Keratinocyte (primary cell): Measurements from ENCODE around the gene VWA7. TPM values are rescaled to one million over a fixed set of nuclear protein-coding genes. Genes with fewer than 3 reads are reported as not detected.

Source experiments
- DNase-seq: peaks from one replicate; pipeline ENCODE4 v3.0.0-alpha.2; 2011; ENCODE audit warnings: low read depth, missing footprints, low spot score
- FAIRE-seq: peaks from 2 replicates; lab custom pipeline; 2011; peaks lifted over from hg19 to GRCh38; lab: Jason Lieb, UNC
- H2AFZ ChIP-seq: 2 replicates; pipeline ENCODE4 v1.6.0; 2012; ENCODE audit warnings: low read length, control low read depth, inconsistent platforms; ENCODE audit not compliant: control insufficient read depth
- H3K27ac ChIP-seq: 2 replicates; pipeline ENCODE4 v1.5.1; 2011; ENCODE audit warnings: low read length; ENCODE audit not compliant: control insufficient read depth, insufficient read depth
- H3K27me3 ChIP-seq: 3 replicates; pipeline ENCODE4 v1.6.0; 2011; ENCODE audit warnings: low read length; ENCODE audit not compliant: control insufficient read depth, insufficient read depth; ENCODE audit errors: extremely low read depth
- H3K36me3 ChIP-seq, 2 experiments: 2 replicates in 1 of 2; 3 replicates in 1 of 2; pipeline ENCODE4 v1.5.1; 2011; ENCODE audit warnings: low read length in 2 of 2, mild to moderate bottlenecking in 1 of 2; ENCODE audit not compliant: control insufficient read depth in 2 of 2, insufficient read depth in 2 of 2; ENCODE audit errors: extremely low read depth in 1 of 2
- H3K4me1 ChIP-seq: 3 replicates; pipeline ENCODE4 v1.5.1; 2011; ENCODE audit warnings: low read length; ENCODE audit not compliant: control insufficient read depth, insufficient read depth; ENCODE audit errors: extremely low read depth
- H3K4me2 ChIP-seq: 3 replicates; pipeline ENCODE4 v1.6.0; 2011; ENCODE audit warnings: low read depth, low read length; ENCODE audit not compliant: control insufficient read depth, insufficient read depth; ENCODE audit errors: extremely low read depth
- H3K4me3 ChIP-seq, 3 experiments: fragments of 200-600 bp in 1 of 3; sonication (generic) in 1 of 3; 2 replicates in 2 of 3; 3 replicates in 1 of 3; pipeline ENCODE4 v1.5.1; 2011 to 2016; ENCODE audit warnings: low read length in 3 of 3, mild to moderate bottlenecking in 3 of 3, control low read depth in 2 of 3, inconsistent platforms in 1 of 3, low read depth in 1 of 3, mixed read lengths in 1 of 3, mixed run types in 1 of 3, moderate library complexity in 1 of 3; ENCODE audit not compliant: control insufficient read depth in 2 of 3, insufficient read depth in 2 of 3; ENCODE audit errors: extremely low read depth in 1 of 3
- H3K79me2 ChIP-seq: 2 replicates; pipeline ENCODE4 v1.6.0; 2012; ENCODE audit warnings: low read length; ENCODE audit not compliant: control insufficient read depth, insufficient read depth
- H3K9ac ChIP-seq: 3 replicates; pipeline ENCODE4 v1.6.0; 2011; ENCODE audit warnings: low read length; ENCODE audit not compliant: control insufficient read depth, insufficient read depth; ENCODE audit errors: extremely low read depth
- H3K9me1 ChIP-seq: 3 replicates; pipeline ENCODE4 v1.6.0; 2011; ENCODE audit warnings: low read length; ENCODE audit not compliant: control insufficient read depth, insufficient read depth; ENCODE audit errors: extremely low read depth
- H3K9me3 ChIP-seq: 2 replicates; pipeline ENCODE4 v1.5.1; 2012; ENCODE audit warnings: low read depth, low read length; ENCODE audit not compliant: control insufficient read depth
- H4K20me1 ChIP-seq: 3 replicates; pipeline ENCODE4 v1.6.0; 2011; ENCODE audit warnings: low read length; ENCODE audit not compliant: control insufficient read depth, insufficient read depth; ENCODE audit errors: extremely low read depth
- CTCF ChIP-seq, 3 experiments: IDR thresholded peaks in 1 of 3; conservative IDR thresholded peaks in 1 of 3; optimal IDR thresholded peaks in 1 of 3; 2 replicates in 2 of 3; 3 replicates in 1 of 3; pipeline versions ENCODE3 to v1.5.1; 2011; ENCODE audit warnings: low read length in 3 of 3, mild to moderate bottlenecking in 3 of 3, moderate library complexity in 2 of 3, control low read depth in 1 of 3, inconsistent platforms in 1 of 3; ENCODE audit not compliant: insufficient read depth in 2 of 3; ENCODE audit errors: extremely low read depth in 1 of 3
- EZH2 ChIP-seq: IDR thresholded peaks from one replicate; pipeline ENCODE4 v1.6.1; 2012; ENCODE audit warnings: inconsistent platforms, mild to moderate bottlenecking, low read length, moderate library complexity
- dilution Hi-C: fragments of 300-500 bp; cut with MboI; formaldehyde crosslinking; loops from one replicate; pipeline ENCODE4 v1.7.0; 2020; ENCODE audit warnings: low sequenced_read_pairs; ENCODE audit not compliant: extremely low pct_ligation_motif_present
- polyA plus RNA-seq, 5 experiments: library from polyadenylated mRNA; depleted of rRNA in 3 of 5; stranded (reverse) in 3 of 5; stranded (forward) in 1 of 5; unstranded in 1 of 5; fragments of >200 nt; gene quantifications; 1 replicate in 1 of 5; 2 replicates in 3 of 5; 3 replicates in 1 of 5; pipeline versions ENCODE4 v1.2.1 to v1.2.3, GENCODE V29; 2011 to 2012; ENCODE audit warnings: missing spikeins in 2 of 5, low read depth in 1 of 5, low replicate concordance in 1 of 5

Gene VWA7
- polyA plus RNA-seq, 1 donor (not counting 4 experiments of a cell fraction or from before 2014, with no cell fraction given): 0.47 TPM

GRCh38 chr6:31729979-31730630 is 47.0 kb downstream of the VWA7 start:
- peak overlapping the region; percentile 91 for H3K4me2 ChIP-seq
- dilution Hi-C loops: no loop called here
- no peak for FAIRE-seq
- TF ChIP-seq EZH2 (no peak), CTCF (optimal IDR thresholded peaks at IDR 0.05 in 1 of 3, IDR thresholded peaks at IDR 0.05 in 1 of 3, conservative IDR thresholded peaks at IDR 0.05 in 1 of 3; ENCODE audit: extremely low read depth in 1 of 3, insufficient read depth in 2 of 3, low read length in 3 of 3) (peak in 1 of 3 experiments; percentile 2)
- no peak for DNase-seq
- H3K9me1 ChIP-seq: peaks cover 4% of the 10 kb centered on the region
- no peak overlapping the region for H3K27ac ChIP-seq
- H3K79me2 ChIP-seq: peaks cover 21% of the 10 kb centered on the region
- H3K4me1 ChIP-seq: peaks cover 25% of the 10 kb centered on the region
- peaks cover 19% of the 10 kb centered on the region for H4K20me1 ChIP-seq
- H3K4me3 ChIP-seq: peak overlapping the region; percentile 38 to 74 (median 70)
- H3K27me3 ChIP-seq: no peaks in the 10 kb centered on the region
- H3K9ac ChIP-seq: peak overlapping the region; percentile 50
- peaks cover 29 to 43% of the 10 kb centered on the region in 2 experiments for H3K36me3 ChIP-seq
- H2AFZ ChIP-seq: no peak overlapping the region
- no peaks in the 10 kb centered on the region for H3K9me3 ChIP-seq

- peak overlapping the region; percentile 91 for H3K4me2 ChIP-seq
- H3K4me1 ChIP-seq: peaks cover 24% of the 10 kb centered on the region
- peaks cover 18% of the 10 kb centered on the region for H4K20me1 ChIP-seq
- peaks cover 15% of the 10 kb centered on the region for H3K79me2 ChIP-seq
- peaks cover 4% of the 10 kb centered on the region for H3K9me1 ChIP-seq
- H3K9me3 ChIP-seq: no peaks in the 10 kb centered on the region
- peak overlapping the region; percentile 38 to 74 (median 70) for H3K4me3 ChIP-seq
- FAIRE-seq: peak; percentile 17
- H3K27ac ChIP-seq: no peak overlapping the region
- TF ChIP-seq EZH2 (no peak), CTCF (optimal IDR thresholded peaks at IDR 0.05 in 1 of 3, IDR thresholded peaks at IDR 0.05 in 1 of 3, conservative IDR thresholded peaks at IDR 0.05 in 1 of 3; ENCODE audit: extremely low read depth in 1 of 3, insufficient read depth in 2 of 3, low read length in 3 of 3) (peak in 1 of 3 experiments; percentile 3)
- H3K36me3 ChIP-seq: peaks cover 29 to 40% of the 10 kb centered on the region in 2 experiments
- H2AFZ ChIP-seq: no peak overlapping the region
- H3K27me3 ChIP-seq: no peaks in the 10 kb centered on the region
- dilution Hi-C loops: no loop called here
- no peak for DNase-seq
- H3K9ac ChIP-seq: peak overlapping the region; percentile 50
These were observed 47.6 kb downstream of the VWA7 start for GRCh38 chr6:31729515-31729978.
